Mesendoderm (in vitro differentiated cells): ENCODE measurements around the gene THSD8.

Experiments used
- DNase-seq: peaks from one replicate; pipeline ENCODE4 v3.0.0; 2013
- H2AK5ac ChIP-seq: 2 replicates; pipeline ENCODE4 v1.6.1; 2013; ENCODE audit warnings: low read length, inconsistent platforms
- H2BK120ac ChIP-seq: 2 replicates; pipeline ENCODE4 v1.6.1; 2013; ENCODE audit warnings: low read depth, mild to moderate bottlenecking, low read length, moderate library complexity, mixed read lengths
- H2BK15ac ChIP-seq: replicated peaks from 2 replicates; pipeline ENCODE4 v1.6.1; 2013; ENCODE audit warnings: low read depth, mild to moderate bottlenecking, moderate library complexity
- H2BK5ac ChIP-seq: 2 replicates; pipeline ENCODE4 v1.6.1; 2013; ENCODE audit warnings: low read length, inconsistent platforms
- H3K18ac ChIP-seq: 2 replicates; pipeline ENCODE4 v1.6.1; 2013; ENCODE audit warnings: mild to moderate bottlenecking, low read length, mixed read lengths
- H3K23ac ChIP-seq: one replicate; pipeline ENCODE4 v1.6.1; 2013; ENCODE audit warnings: low read length
- H3K27ac ChIP-seq: 2 replicates; pipeline ENCODE4 v1.5.1; 2013; ENCODE audit warnings: low read depth, mild to moderate bottlenecking, inconsistent platforms, low read length, moderate library complexity
- H3K27me3 ChIP-seq: 2 replicates; pipeline ENCODE4 v1.6.1; 2013; ENCODE audit warnings: low read length, control low read depth, mild to moderate bottlenecking, inconsistent platforms; ENCODE audit not compliant: insufficient read depth, poor library complexity
- H3K36me3 ChIP-seq: 2 replicates; pipeline ENCODE4 v1.6.1; 2013; ENCODE audit warnings: low read length, inconsistent platforms; ENCODE audit not compliant: control insufficient read depth, insufficient read depth
- H3K4ac ChIP-seq: one replicate; pipeline ENCODE4 v1.6.1; 2013; ENCODE audit warnings: low read depth, mild to moderate bottlenecking, low read length, moderate library complexity
- H3K4me1 ChIP-seq: 2 replicates; pipeline ENCODE4 v1.6.1; 2013; ENCODE audit warnings: low read depth, low read length, inconsistent platforms; ENCODE audit not compliant: control insufficient read depth
- H3K4me2 ChIP-seq: 2 replicates; pipeline ENCODE4 v1.6.1; 2013; ENCODE audit warnings: low read length
- H3K4me3 ChIP-seq: 2 replicates; pipeline ENCODE4 v1.5.1; 2013; ENCODE audit warnings: mild to moderate bottlenecking, low read length
- H3K56ac ChIP-seq: one replicate; pipeline ENCODE4 v1.6.1; 2013; ENCODE audit warnings: low read length
- H3K79me1 ChIP-seq: 2 replicates; pipeline ENCODE4 v1.6.1; 2013; ENCODE audit warnings: low read length, inconsistent platforms
- H3K79me2 ChIP-seq: 2 replicates; pipeline ENCODE4 v1.6.1; 2013; ENCODE audit warnings: mild to moderate bottlenecking, low read length; ENCODE audit not compliant: control insufficient read depth, insufficient read depth
- H3K9ac ChIP-seq: 2 replicates; pipeline ENCODE4 v1.6.1; 2013; ENCODE audit warnings: low read length, inconsistent platforms
- H4K5ac ChIP-seq: one replicate; pipeline ENCODE4 v1.6.1; 2013; ENCODE audit warnings: low read length
- H4K8ac ChIP-seq: one replicate; pipeline ENCODE4 v1.6.1; 2013; ENCODE audit warnings: low read depth, mild to moderate bottlenecking, control low read depth, low read length, moderate library complexity
- WGBS: extraction: QIAGEN DNeasy Blood & Tissue Kit; methylation state at CpG from one replicate; pipeline ENCODE4 v1.1.7; 2013; ENCODE audit warnings: low lambda C conversion rate, missing lambda C conversion rate; ENCODE audit not compliant: insufficient coverage; ENCODE audit errors: extremely low coverage; 5-methylcytosine and 5-hydroxymethylcytosine counted together

THSD8 gene

GRCh38 chr19:12800923-12801465 lies 875 bp upstream of the THSD8 start:
- Histone ChIP-seq H2BK5ac (peak overlapping the region; percentile 27), H3K23ac (no peak overlapping the region), H2AK5ac (no peak overlapping the region), H3K4ac (peak overlapping the region; percentile 11), H3K4me2 (peak overlapping the region; percentile 91), H3K79me1 (peaks cover 5% of the 10 kb centered on the region), H2BK120ac (no peak overlapping the region), H3K4me1 (peaks cover 4% of the 10 kb centered on the region), H3K27ac (no peak overlapping the region), H3K4me3 (peak overlapping the region; percentile 97), H3K9ac (peak overlapping the region; percentile 99), H3K27me3 (no peaks in the 10 kb centered on the region), H3K36me3 (peaks cover 2% of the 10 kb centered on the region), H3K56ac (peak overlapping the region; percentile 99), H3K18ac (peak overlapping the region; percentile 11), H2BK15ac (no peak overlapping the region), H4K5ac (no peak overlapping the region), H3K79me2 (peaks cover 3% of the 10 kb centered on the region), H4K8ac (no peak overlapping the region)
- no CpG with 5 or more reads among the region's 38 CpGs for WGBS
- no peak for DNase-seq

- no peak overlapping the region for H3K4ac ChIP-seq
- H3K79me1 ChIP-seq, result peaks cover 12% of the 10 kb centered on the region
- peaks cover 5% of the 10 kb centered on the region for H3K79me2 ChIP-seq
- peak overlapping the region; percentile 91 for H3K4me2 ChIP-seq
- peak overlapping the region; percentile 99 for H3K56ac ChIP-seq
- WGBS, result no CpG with 5 or more reads among the region's 22 CpGs
- no peak overlapping the region for H4K5ac ChIP-seq
- H3K18ac ChIP-seq, result no peak overlapping the region
- H2BK15ac ChIP-seq, result no peak overlapping the region
- DNase-seq, result no peak
- H3K27me3 ChIP-seq, result no peaks in the 10 kb centered on the region
- H2BK5ac ChIP-seq, result no peak overlapping the region
- H2BK120ac ChIP-seq, result no peak overlapping the region
- no peak overlapping the region for H3K4me3 ChIP-seq
- no peak overlapping the region for H2AK5ac ChIP-seq
- no peak overlapping the region for H4K8ac ChIP-seq
- peak overlapping the region; percentile 37 for H3K9ac ChIP-seq
- no peak overlapping the region for H3K23ac ChIP-seq
- H3K36me3 ChIP-seq, result peaks cover 2% of the 10 kb centered on the region
- H3K27ac ChIP-seq, result no peak overlapping the region
- peaks cover 5% of the 10 kb centered on the region for H3K4me1 ChIP-seq
Measured at GRCh38 chr19:12802267-12803106, 618 bp downstream of the THSD8 start.

- H3K4me3 ChIP-seq, result no peak overlapping the region
- no peak overlapping the region for H4K8ac ChIP-seq
- no peak overlapping the region for H2AK5ac ChIP-seq
- H3K4me1 ChIP-seq, result peaks cover 5% of the 10 kb centered on the region
- H2BK5ac ChIP-seq, result no peak overlapping the region
- H3K36me3 ChIP-seq, result peaks cover 4% of the 10 kb centered on the region
- no peak overlapping the region for H4K5ac ChIP-seq
- no peak for DNase-seq
- no peak overlapping the region for H3K4me2 ChIP-seq
- WGBS, result no CpG with 5 or more reads among the region's 26 CpGs
- H3K27ac ChIP-seq, result no peak overlapping the region
- no peak overlapping the region for H3K18ac ChIP-seq
- H2BK15ac ChIP-seq, result no peak overlapping the region
- H3K79me1 ChIP-seq, result peaks cover 12% of the 10 kb centered on the region
- H3K4ac ChIP-seq, result no peak overlapping the region
- no peak overlapping the region for H3K9ac ChIP-seq
- no peak overlapping the region for H2BK120ac ChIP-seq
- no peaks in the 10 kb centered on the region for H3K27me3 ChIP-seq
- H3K79me2 ChIP-seq, result peaks cover 5% of the 10 kb centered on the region
- no peak overlapping the region for H3K56ac ChIP-seq
- no peak overlapping the region for H3K23ac ChIP-seq
Measured at GRCh38 chr19:12804051-12804450, 2.2 kb downstream of the THSD8 start.

- peaks cover 4% of the 10 kb centered on the region for H3K36me3 ChIP-seq
- H3K56ac ChIP-seq, result peak within 1 kb of the TSS; percentile 99
- peak within 1 kb of the TSS; percentile 70 for H2BK5ac ChIP-seq
- no peak within 1 kb of the TSS for H3K23ac ChIP-seq
- no peak within 1 kb of the TSS for H2BK120ac ChIP-seq
- peaks cover 7% of the 10 kb centered on the region for H3K79me1 ChIP-seq
- WGBS, result no CpG with 5 or more reads among the region's 66 CpGs
- H4K8ac ChIP-seq, result peak within 1 kb of the TSS; percentile 83
- H2BK15ac ChIP-seq, result no peak within 1 kb of the TSS
- peak within 1 kb of the TSS; percentile 61 for H2AK5ac ChIP-seq
- H3K4ac ChIP-seq, result peak within 1 kb of the TSS; percentile 22
- H4K5ac ChIP-seq, result no peak within 1 kb of the TSS
- peaks cover 3% of the 10 kb centered on the region for H3K4me1 ChIP-seq
- H3K9ac ChIP-seq, result peak within 1 kb of the TSS; percentile 94
- H3K27ac ChIP-seq, result no peak within 1 kb of the TSS
- peaks cover 3% of the 10 kb centered on the region for H3K79me2 ChIP-seq
- peak within 1 kb of the TSS; percentile 77 for H3K4me3 ChIP-seq
- H3K4me2 ChIP-seq, result peak within 1 kb of the TSS; percentile 88
- no peaks in the 10 kb centered on the region for H3K27me3 ChIP-seq
- H3K18ac ChIP-seq, result no peak within 1 kb of the TSS
- DNase-seq, result peak; percentile 94
Measured at GRCh38 chr19:12806242-12807081, 4.6 kb downstream of the THSD8 start, which contains the start of gene RNASEH2A. TSS of gene RNASEH2A (plus strand) at chr19:12806584. CDS start at chr19:12806674, 90 bp downstream.

- Histone ChIP-seq H3K36me3 (peaks cover 5% of the 10 kb centered on the region), H2BK15ac (no peak overlapping the region)
- no CpG with 5 or more reads among the region's 7 CpGs for WGBS
Measured at GRCh38 chr19:12815088-12815487, 13.2 kb downstream of the THSD8 start.

More at GRCh38 chr19:12815088-12815487, 13.2 kb downstream of the THSD8 start:
- H3K4ac ChIP-seq, result no peak overlapping the region
- H3K56ac ChIP-seq, result no peak overlapping the region
- no peak overlapping the region for H4K8ac ChIP-seq
- H3K27me3 ChIP-seq, result no peaks in the 10 kb centered on the region
- H2BK120ac ChIP-seq, result no peak overlapping the region
- no peaks in the 10 kb centered on the region for H3K79me1 ChIP-seq
- H2AK5ac ChIP-seq, result no peak overlapping the region
- H3K79me2 ChIP-seq, result no peaks in the 10 kb centered on the region
- no peak overlapping the region for H2BK5ac ChIP-seq
- H3K27ac ChIP-seq, result no peak overlapping the region
- DNase-seq, result no peak
- H3K4me1 ChIP-seq, result no peaks in the 10 kb centered on the region
- no peak overlapping the region for H3K9ac ChIP-seq
- H3K18ac ChIP-seq, result no peak overlapping the region
- no peak overlapping the region for H3K23ac ChIP-seq
- H4K5ac ChIP-seq, result no peak overlapping the region
- H3K4me3 ChIP-seq, result no peak overlapping the region
- no peak overlapping the region for H3K4me2 ChIP-seq
